Natural killer cell (primary cell): ENCODE data around the gene CA12. TPM values are rescaled to one million over a fixed set of nuclear protein-coding genes. Genes with fewer than 3 reads are reported as not detected.
"Not testable (repeated sequence)": the region's sequence is repeated elsewhere in the genome, so short reads cannot be mapped to it uniquely, and the experiment has no call there.

ENCODE experiments used
- ATAC-seq, 3 donors: fragments of 150-1000 bp in 2 of 3; fragments of 200-7000 bp in 1 of 3; cut with Tn5 transposase; 1 replicate in 1 of 3; 2 replicates in 2 of 3; pipeline ENCODE4 v1.10.0; 2021; ENCODE audit warnings: mild to moderate bottlenecking in 2 of 3, moderate library complexity in 2 of 3
- DNase-seq, 2 donors: peaks; one replicate each; pipeline versions ENCODE4 v3.0.0 to v3.0.0-alpha.2; 2013 to 2021; ENCODE audit warnings: mixed read lengths in 1 of 2
- H3K27ac ChIP-seq: one replicate; pipeline ENCODE4 v1.5.1; 2013; ENCODE audit warnings: mild to moderate bottlenecking, low read length
- H3K27me3 ChIP-seq: one replicate; pipeline ENCODE4 v1.6.1; 2013; ENCODE audit warnings: low read length; ENCODE audit not compliant: control insufficient read depth, insufficient read depth
- H3K36me3 ChIP-seq: one replicate; pipeline ENCODE4 v1.6.1; 2013; ENCODE audit warnings: low read length; ENCODE audit not compliant: control insufficient read depth, insufficient read depth
- H3K4me1 ChIP-seq: one replicate; pipeline ENCODE4 v1.6.1; 2013; ENCODE audit warnings: low read length; ENCODE audit not compliant: control insufficient read depth, insufficient read depth
- H3K4me3 ChIP-seq: one replicate; pipeline ENCODE4 v1.5.1; 2013; ENCODE audit warnings: low read length
- H3K9me3 ChIP-seq: one replicate; pipeline ENCODE4 v1.6.1; 2013; ENCODE audit warnings: low read length; ENCODE audit not compliant: control insufficient read depth, insufficient read depth
- H3K27ac Mint-ChIP-seq, 2 donors: one replicate each; pipeline ENCODE4 v1.8.0; 2022; ENCODE audit warnings: mild to moderate bottlenecking in 2 of 2, mixed read lengths in 2 of 2, moderate library complexity in 1 of 2
- H3K27me3 Mint-ChIP-seq, 2 donors: one replicate each; pipeline ENCODE4 v1.8.0; 2022; ENCODE audit warnings: low read depth in 2 of 2, mixed read lengths in 2 of 2
- H3K36me3 Mint-ChIP-seq: one replicate; pipeline ENCODE4 v1.8.0; 2022; ENCODE audit warnings: mixed read lengths
- H3K4me1 Mint-ChIP-seq, 2 donors: one replicate each; pipeline ENCODE4 v1.8.0; 2022; ENCODE audit warnings: mixed read lengths in 2 of 2
- H3K4me3 Mint-ChIP-seq: one replicate; pipeline ENCODE4 v1.8.0; 2022; ENCODE audit warnings: mild to moderate bottlenecking, moderate library complexity, mixed read lengths
- H3K9me3 Mint-ChIP-seq, 2 donors: one replicate each; pipeline ENCODE4 v1.8.0; 2022; ENCODE audit warnings: mixed read lengths in 2 of 2
- WGBS: methylation state at CpG from one replicate; pipeline ENCODE4 v1.1.7; 2013; ENCODE audit warnings: missing lambda C conversion rate; ENCODE audit not compliant: insufficient coverage; 5-methylcytosine and 5-hydroxymethylcytosine counted together
- intact Hi-C: fragments of 100-400 bp; cut with micrococcal nuclease; formaldehyde crosslinking; loops from one replicate; pipeline ENCODE4 v1.14.2; 2022
- total RNA-seq, 4 donors: library from RNA; stranded (reverse); fragments of 120-200 nt in 1 of 4; gene quantifications; one replicate each; pipeline versions ENCODE4 v1.2.3 to v1.2.4, GENCODE V29; 2013 to 2022
- TF ChIP-seq, protein P1 (sequence below): fragments of 200-600 bp; IDR thresholded peaks from one replicate; pipeline ENCODE4 v1.8.0; 2022; ENCODE audit warnings: antibody characterized with exemption

Gene CA12
- total RNA-seq, 3 donors from 2014 or later (not counting 1 experiment from before 2014, with no cell fraction given): not detected

DNA sequence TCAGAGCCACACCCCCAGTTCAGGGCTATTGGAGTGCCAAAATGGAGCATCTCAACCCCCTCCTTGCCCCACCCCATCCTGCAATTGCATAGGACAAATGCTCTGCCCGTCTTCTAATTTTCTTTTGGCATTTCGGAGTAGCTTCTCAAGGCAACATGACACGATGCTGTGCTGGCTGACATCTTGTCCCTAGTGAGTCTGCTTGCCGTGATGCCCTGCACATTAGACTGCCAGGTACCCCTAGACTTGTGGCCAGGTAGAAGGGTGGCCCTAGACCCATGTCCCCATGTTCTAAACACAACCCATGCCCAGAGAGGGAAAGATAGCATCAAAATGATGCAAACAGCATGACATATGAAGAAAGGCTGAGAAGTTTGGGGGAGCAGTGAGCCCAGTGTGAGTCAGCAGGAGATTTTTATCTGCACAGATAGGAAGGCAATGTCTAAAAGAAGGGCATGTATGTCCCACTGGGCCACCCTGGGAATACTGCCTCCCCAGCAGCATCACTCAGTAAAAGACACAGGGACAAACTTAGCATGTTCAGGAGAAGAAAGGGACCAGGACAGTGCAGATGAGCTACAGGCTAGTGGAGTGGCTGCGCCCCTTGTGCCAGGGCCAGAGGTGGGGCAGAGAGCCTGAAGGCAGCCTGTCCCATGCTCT is 36.8 kb downstream of the CA12 start:
- TF ChIP-seq, protein P1, sequence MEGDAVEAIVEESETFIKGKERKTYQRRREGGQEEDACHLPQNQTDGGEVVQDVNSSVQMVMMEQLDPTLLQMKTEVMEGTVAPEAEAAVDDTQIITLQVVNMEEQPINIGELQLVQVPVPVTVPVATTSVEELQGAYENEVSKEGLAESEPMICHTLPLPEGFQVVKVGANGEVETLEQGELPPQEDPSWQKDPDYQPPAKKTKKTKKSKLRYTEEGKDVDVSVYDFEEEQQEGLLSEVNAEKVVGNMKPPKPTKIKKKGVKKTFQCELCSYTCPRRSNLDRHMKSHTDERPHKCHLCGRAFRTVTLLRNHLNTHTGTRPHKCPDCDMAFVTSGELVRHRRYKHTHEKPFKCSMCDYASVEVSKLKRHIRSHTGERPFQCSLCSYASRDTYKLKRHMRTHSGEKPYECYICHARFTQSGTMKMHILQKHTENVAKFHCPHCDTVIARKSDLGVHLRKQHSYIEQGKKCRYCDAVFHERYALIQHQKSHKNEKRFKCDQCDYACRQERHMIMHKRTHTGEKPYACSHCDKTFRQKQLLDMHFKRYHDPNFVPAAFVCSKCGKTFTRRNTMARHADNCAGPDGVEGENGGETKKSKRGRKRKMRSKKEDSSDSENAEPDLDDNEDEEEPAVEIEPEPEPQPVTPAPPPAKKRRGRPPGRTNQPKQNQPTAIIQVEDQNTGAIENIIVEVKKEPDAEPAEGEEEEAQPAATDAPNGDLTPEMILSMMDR: no peak
- no peaks in the 10 kb centered on the region for H3K9me3 ChIP-seq
- intact Hi-C loops: no loop called here
- Mint-ChIP-seq H3K4me1 (no peaks in the 10 kb centered on the region), H3K27me3 (peaks cover 2 to 10% of the 10 kb centered on the region in 2 donors), H3K9me3 (no peaks in the 10 kb centered on the region), H3K4me3 (no peak overlapping the region), H3K36me3 (no peaks in the 10 kb centered on the region), H3K27ac (no peak overlapping the region)
- H3K4me3 ChIP-seq: no peak overlapping the region
- H3K36me3 ChIP-seq: no peaks in the 10 kb centered on the region
- H3K27me3 ChIP-seq: no peaks in the 10 kb centered on the region
- DNase-seq (no peak), ATAC-seq (peak in 1 of 3 donors; percentile 63)
- H3K27ac ChIP-seq: no peak overlapping the region
- 94% methylated on average over 5 of the region's 5 CpGs for WGBS
- no peaks in the 10 kb centered on the region for H3K4me1 ChIP-seq

DNA sequence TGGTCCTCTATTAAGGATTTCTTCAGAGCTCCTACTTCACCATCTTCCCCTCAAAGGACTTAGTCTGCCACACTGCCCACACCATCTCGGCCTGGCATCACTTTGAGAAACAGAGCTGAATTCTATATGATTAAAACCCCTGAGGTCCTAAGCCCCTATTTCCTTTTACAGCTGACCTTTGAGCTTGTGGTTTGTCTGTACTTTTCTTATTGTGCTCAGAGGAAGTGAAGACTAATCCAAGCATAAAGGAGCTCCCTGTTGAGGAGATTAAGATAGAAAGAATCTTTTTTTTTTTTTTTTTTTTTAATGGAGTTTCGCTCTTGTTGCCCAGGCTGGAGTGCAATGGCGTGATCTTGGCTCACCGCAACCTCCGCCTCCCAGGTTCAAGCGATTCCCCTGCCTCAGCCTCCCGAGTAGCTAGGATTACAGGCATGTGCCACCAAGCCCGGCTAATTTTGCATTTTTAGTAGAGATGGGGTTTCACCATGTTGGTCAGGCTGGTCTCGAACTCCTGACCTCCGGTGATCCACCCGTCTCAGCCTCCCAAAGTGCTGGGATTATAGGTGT is 38.6 kb downstream of the CA12 start:
- H3K36me3 Mint-ChIP-seq, H3K27ac Mint-ChIP-seq, H3K9me3 ChIP-seq, H3K9me3 Mint-ChIP-seq, H3K4me3 ChIP-seq, H3K4me1 Mint-ChIP-seq, H3K27me3 Mint-ChIP-seq, H3K4me1 ChIP-seq, H3K27me3 ChIP-seq, DNase-seq, H3K36me3 ChIP-seq, H3K27ac ChIP-seq, ATAC-seq, intact Hi-C loops, H3K4me3 Mint-ChIP-seq: not testable (repeated sequence)
- 64% methylated on average over 7 of the region's 11 CpGs for WGBS

DNA sequence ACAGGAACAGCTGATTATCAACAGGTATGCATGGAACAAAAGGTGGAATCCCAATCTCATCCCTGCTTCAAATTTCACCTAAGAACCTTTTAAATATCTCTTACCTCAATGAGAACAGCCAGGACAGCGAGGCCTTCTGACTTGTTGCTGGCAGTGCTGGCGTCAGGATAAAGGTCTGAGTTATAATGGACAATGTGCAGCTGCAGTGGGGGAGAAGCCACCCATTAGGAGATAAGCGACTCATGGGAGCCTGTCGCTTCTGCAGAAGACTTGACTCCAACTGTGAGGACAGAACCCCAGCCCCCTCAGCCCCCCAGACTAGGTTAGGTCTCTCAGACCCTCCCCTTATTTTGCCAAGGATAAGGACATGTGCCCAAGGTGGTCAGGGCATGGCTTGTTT is 39.7 kb downstream of the CA12 start:
- H3K4me3 ChIP-seq: no peak overlapping the region
- no peak for ATAC-seq
- peaks cover 2 to 10% of the 10 kb centered on the region in 2 donors for H3K27me3 Mint-ChIP-seq
- no peaks in the 10 kb centered on the region for H3K4me1 Mint-ChIP-seq
- no peak overlapping the region for H3K4me3 Mint-ChIP-seq
- H3K27ac ChIP-seq: no peak overlapping the region
- intact Hi-C loops: no loop called here
- H3K36me3 ChIP-seq: no peaks in the 10 kb centered on the region
- H3K9me3 ChIP-seq: no peaks in the 10 kb centered on the region
- H3K9me3 Mint-ChIP-seq: no peaks in the 10 kb centered on the region
- H3K4me1 ChIP-seq: no peaks in the 10 kb centered on the region
- no peaks in the 10 kb centered on the region for H3K27me3 ChIP-seq
- H3K27ac Mint-ChIP-seq: no peak overlapping the region
- TF ChIP-seq, protein P1: no peak
- no peak for DNase-seq
- WGBS: 89% methylated on average over 4 of the region's 4 CpGs
- no peaks in the 10 kb centered on the region for H3K36me3 Mint-ChIP-seq

DNA sequence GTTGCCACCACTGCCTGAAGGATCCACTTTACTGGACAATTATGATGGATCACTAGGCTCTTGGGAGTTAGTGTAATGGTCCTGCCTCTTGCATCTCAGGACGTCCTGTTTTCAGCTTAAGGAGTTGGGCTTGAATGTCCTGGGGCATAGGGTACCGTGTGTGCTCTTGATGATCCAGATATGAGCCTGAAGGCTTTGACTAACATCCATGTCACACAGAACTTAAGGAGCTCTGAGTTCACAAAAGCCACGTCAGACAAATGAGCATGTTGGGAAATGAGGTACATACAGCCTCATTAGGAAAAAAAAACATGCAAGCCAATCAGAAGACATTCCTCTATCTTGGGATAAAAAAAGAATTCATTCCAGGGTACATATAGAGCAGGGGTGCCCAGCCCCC is 40.8 kb downstream of the CA12 start:
- H3K36me3 ChIP-seq: no peaks in the 10 kb centered on the region
- no peaks in the 10 kb centered on the region for H3K9me3 ChIP-seq
- H3K4me1 Mint-ChIP-seq: no peaks in the 10 kb centered on the region
- H3K4me3 Mint-ChIP-seq: no peak overlapping the region
- no peak overlapping the region for H3K27ac Mint-ChIP-seq
- intact Hi-C loops: no loop called here
- ATAC-seq (no peak), DNase-seq (no peak)
- no peak overlapping the region for H3K27ac ChIP-seq
- H3K9me3 Mint-ChIP-seq: no peaks in the 10 kb centered on the region
- H3K4me3 ChIP-seq: no peak overlapping the region
- no peaks in the 10 kb centered on the region for H3K36me3 Mint-ChIP-seq
- WGBS: 93% methylated on average over 3 of the region's 3 CpGs
- H3K27me3 ChIP-seq: no peaks in the 10 kb centered on the region
- peaks cover 2 to 10% of the 10 kb centered on the region in 2 donors for H3K27me3 Mint-ChIP-seq
- no peaks in the 10 kb centered on the region for H3K4me1 ChIP-seq
- TF ChIP-seq, protein P1: no peak
